HepG2 (cell line): ENCODE measurements around the gene KXD1. TPM values are rescaled to one million over a fixed set of nuclear protein-coding genes. Genes with fewer than 3 reads are reported as not detected.
A peak's percentile ranks its signal among the peaks of the same experiment; 100 is the strongest.

Experiments
- HCFC1 ChIP-seq: fragments of 150-350 bp; IDR thresholded peaks from 2 replicates; pipeline ENCODE4 v1.6.1; 2014; ENCODE audit warnings: low read depth, low read length
- HOXA7 ChIP-seq: sonication (generic); formaldehyde crosslinking; IDR thresholded peaks from 2 replicates; pipeline ENCODE4 v1.8.1; 2022; ENCODE audit warnings: mild to moderate bottlenecking, missing genetic modification reagents, moderate library complexity
- MAZ ChIP-seq, 2 experiments: sonication (generic) in 1 of 2; formaldehyde crosslinking in 1 of 2; IDR thresholded peaks; 2 replicates each; pipeline versions ENCODE4 v1.5.0 to v1.6.1; 2012 to 2020; ENCODE audit warnings: low read depth in 2 of 2, mild to moderate bottlenecking in 2 of 2, borderline replicate concordance in 1 of 2, improper control_type of control experiment in 1 of 2, low read length in 1 of 2, missing genetic modification reagents in 1 of 2, moderate library complexity in 1 of 2
- MXD3 ChIP-seq: IDR thresholded peaks from 2 replicates; pipeline ENCODE4 v1.6.1; 2016; ENCODE audit warnings: mild to moderate bottlenecking, missing biosample characterization, missing genetic modification reagents
- TOPORS ChIP-seq: sonication (generic); formaldehyde crosslinking; IDR thresholded peaks from 2 replicates; pipeline ENCODE4 v1.8.0; 2023; ENCODE audit warnings: mild to moderate bottlenecking, missing genetic modification reagents
- ZBTB1 ChIP-seq: sonication (generic); formaldehyde crosslinking; IDR thresholded peaks from 2 replicates; pipeline ENCODE4 v1.4.0; 2020; ENCODE audit warnings: missing genetic modification reagents, borderline replicate concordance
- ZC3H13 ChIP-seq: sonication (generic); formaldehyde crosslinking; IDR thresholded peaks from 2 replicates; pipeline ENCODE4 v1.8.1; 2023; ENCODE audit warnings: mild to moderate bottlenecking, missing genetic modification reagents, moderate library complexity
- ZNF572 ChIP-seq: sonication (generic); formaldehyde crosslinking; IDR thresholded peaks from 2 replicates; pipeline ENCODE4 v1.5.1; 2020; ENCODE audit warnings: mild to moderate bottlenecking, missing genetic modification reagents
- ZNF597 ChIP-seq: sonication (generic); formaldehyde crosslinking; IDR thresholded peaks from 2 replicates; pipeline ENCODE4 v1.5.0; 2020; ENCODE audit warnings: missing genetic modification reagents
- ZNF777 ChIP-seq: sonication (generic); formaldehyde crosslinking; IDR thresholded peaks from 2 replicates; pipeline ENCODE4 v1.4.0; 2020; ENCODE audit warnings: missing genetic modification reagents
- ZNF800 ChIP-seq: sonication (generic); formaldehyde crosslinking; IDR thresholded peaks from 2 replicates; pipeline ENCODE4 v1.4.0; 2020; ENCODE audit warnings: missing genetic modification reagents
- ZSCAN25 ChIP-seq: sonication (generic); formaldehyde crosslinking; IDR thresholded peaks from 2 replicates; pipeline ENCODE4 v1.8.0; 2022; ENCODE audit warnings: mild to moderate bottlenecking, missing genetic modification reagents
- polyA plus RNA-seq, 8 experiments: library from polyadenylated mRNA; depleted of rRNA in 3 of 8; stranded (reverse) in 7 of 8; unstranded in 1 of 8; fragments of >200 nt; fragmentation: Illumina TruSeq in 4 of 8; extraction: Trizol in 4 of 8; gene quantifications; 2 replicates each; pipeline versions ENCODE4 v1.2.1 to v1.2.3, GENCODE V29; 2011 to 2016; ENCODE audit warnings: low read depth in 4 of 8, missing spikeins in 1 of 8, mixed read lengths in 1 of 8; ENCODE audit not compliant: insufficient read depth in 1 of 8
- total RNA-seq, 5 experiments: library from RNA; depleted of rRNA; stranded (reverse); fragments of >200 nt; fragmentation: Illumina TruSeq; extraction: Trizol; gene quantifications; 2 replicates each; pipeline ENCODE4 v1.2.3, GENCODE V29; 2016; ENCODE audit warnings: low read depth in 1 of 5
- TF ChIP-seq, protein P1 (sequence below): sonication (generic); formaldehyde crosslinking; IDR thresholded peaks from 2 replicates; pipeline ENCODE4 v1.4.0; 2020; ENCODE audit warnings: mild to moderate bottlenecking, missing genetic modification reagents
- TF ChIP-seq, protein P2 (sequence below), 2 experiments: sonication (generic) in 1 of 2; formaldehyde crosslinking in 1 of 2; IDR thresholded peaks; 2 replicates each; pipeline versions ENCODE4 v1.6.1 to v1.9.0; 2014 to 2022; ENCODE audit warnings: antibody characterized with exemption in 1 of 2, borderline replicate concordance in 1 of 2, inconsistent platforms in 1 of 2, low read depth in 1 of 2, missing genetic modification reagents in 1 of 2
- TF ChIP-seq, protein P3 (sequence below): sonication (generic); formaldehyde crosslinking; IDR thresholded peaks from 2 replicates; pipeline ENCODE4 v1.4.0; 2020; ENCODE audit warnings: missing genetic modification reagents, mild to moderate bottlenecking, borderline replicate concordance

Gene KXD1
- total and polyA plus RNA-seq, 2 of the 13 experiments (the other 11 are each of a cell fraction or from before 2014, with no cell fraction given), result 44.6 to 143 TPM

DNA sequence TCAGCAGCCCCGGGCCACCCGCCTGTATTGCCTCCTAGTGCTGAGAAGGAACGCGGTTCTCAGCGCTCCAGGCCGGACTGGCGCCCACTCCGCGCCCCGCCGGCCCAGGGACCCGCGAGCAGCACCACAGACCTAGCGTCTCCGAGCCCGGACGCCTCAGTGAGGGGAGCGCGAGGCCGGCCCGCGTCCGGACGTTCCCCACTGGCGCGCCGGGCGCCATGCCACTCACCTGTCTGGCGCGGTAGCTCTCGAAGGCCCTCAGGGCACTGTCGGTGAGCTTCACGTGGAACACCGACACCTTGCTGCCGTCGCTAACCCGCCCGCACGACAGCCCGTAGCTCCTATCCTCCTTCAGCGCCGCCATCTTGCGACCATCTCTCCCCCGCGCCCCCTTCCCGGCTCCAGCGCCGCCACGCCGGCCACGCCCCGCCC lies 36.0 kb upstream of the KXD1 start, which contains the start of gene ELL (continued):
- peak; percentile 82; the same call in 1 of the 2 replicates for TF ChIP-seq ZC3H13 (CRISPR knock-in tag)
- no peak for TF ChIP-seq HOXA7
- peak; percentile 45; the same call in 1 of the 2 replicates for TF ChIP-seq ZNF777 (CRISPR knock-in tag)
- TF ChIP-seq ZNF572, result no peak
- TF ChIP-seq, protein P1, sequence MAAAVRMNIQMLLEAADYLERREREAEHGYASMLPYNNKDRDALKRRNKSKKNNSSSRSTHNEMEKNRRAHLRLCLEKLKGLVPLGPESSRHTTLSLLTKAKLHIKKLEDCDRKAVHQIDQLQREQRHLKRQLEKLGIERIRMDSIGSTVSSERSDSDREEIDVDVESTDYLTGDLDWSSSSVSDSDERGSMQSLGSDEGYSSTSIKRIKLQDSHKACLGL (CRISPR knock-in tag), result peak; percentile 69; the same call in 1 of the 2 replicates
- 0 out of 2 replicates have a peak, but pooled peaks have one; percentile 34 for TF ChIP-seq ZSCAN25 (CRISPR knock-in tag)
- no peak for TF ChIP-seq ZNF597 (CRISPR knock-in tag)
- no peak for TF ChIP-seq ZNF800 (CRISPR knock-in tag)
- TF ChIP-seq MXD3 (CRISPR knock-in tag), result no peak; the same call in 1 of the 2 replicates
- no peak for TF ChIP-seq ZBTB1 (CRISPR knock-in tag)
- TF ChIP-seq, protein P2, sequence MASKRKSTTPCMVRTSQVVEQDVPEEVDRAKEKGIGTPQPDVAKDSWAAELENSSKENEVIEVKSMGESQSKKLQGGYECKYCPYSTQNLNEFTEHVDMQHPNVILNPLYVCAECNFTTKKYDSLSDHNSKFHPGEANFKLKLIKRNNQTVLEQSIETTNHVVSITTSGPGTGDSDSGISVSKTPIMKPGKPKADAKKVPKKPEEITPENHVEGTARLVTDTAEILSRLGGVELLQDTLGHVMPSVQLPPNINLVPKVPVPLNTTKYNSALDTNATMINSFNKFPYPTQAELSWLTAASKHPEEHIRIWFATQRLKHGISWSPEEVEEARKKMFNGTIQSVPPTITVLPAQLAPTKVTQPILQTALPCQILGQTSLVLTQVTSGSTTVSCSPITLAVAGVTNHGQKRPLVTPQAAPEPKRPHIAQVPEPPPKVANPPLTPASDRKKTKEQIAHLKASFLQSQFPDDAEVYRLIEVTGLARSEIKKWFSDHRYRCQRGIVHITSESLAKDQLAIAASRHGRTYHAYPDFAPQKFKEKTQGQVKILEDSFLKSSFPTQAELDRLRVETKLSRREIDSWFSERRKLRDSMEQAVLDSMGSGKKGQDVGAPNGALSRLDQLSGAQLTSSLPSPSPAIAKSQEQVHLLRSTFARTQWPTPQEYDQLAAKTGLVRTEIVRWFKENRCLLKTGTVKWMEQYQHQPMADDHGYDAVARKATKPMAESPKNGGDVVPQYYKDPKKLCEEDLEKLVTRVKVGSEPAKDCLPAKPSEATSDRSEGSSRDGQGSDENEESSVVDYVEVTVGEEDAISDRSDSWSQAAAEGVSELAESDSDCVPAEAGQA (IDR thresholded peaks at IDR 0.05; ENCODE audit: low read depth), result no peak
- TF ChIP-seq, protein P2 (CRISPR knock-in tag; IDR thresholded peaks at IDR 0.05; ENCODE audit: borderline replicate concordance), result 0 out of 2 replicates have a peak, but pooled peaks have one; percentile 53
- TF ChIP-seq, protein P3, sequence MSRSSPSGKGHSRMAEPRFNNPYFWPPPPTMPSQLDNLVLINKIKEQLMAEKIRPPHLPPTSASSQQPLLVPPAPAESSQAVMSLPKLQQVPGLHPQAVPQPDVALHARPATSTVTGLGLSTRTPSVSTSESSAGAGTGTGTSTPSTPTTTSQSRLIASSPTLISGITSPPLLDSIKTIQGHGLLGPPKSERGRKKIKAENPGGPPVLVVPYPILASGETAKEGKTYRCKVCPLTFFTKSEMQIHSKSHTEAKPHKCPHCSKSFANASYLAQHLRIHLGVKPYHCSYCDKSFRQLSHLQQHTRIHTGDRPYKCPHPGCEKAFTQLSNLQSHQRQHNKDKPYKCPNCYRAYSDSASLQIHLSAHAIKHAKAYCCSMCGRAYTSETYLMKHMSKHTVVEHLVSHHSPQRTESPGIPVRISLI (CRISPR knock-in tag), result 0 out of 2 replicates have a peak, but pooled peaks have one; percentile 38
- TF ChIP-seq HCFC1, result peak; percentile 32; the same call in 1 of the 2 replicates
- 0 out of 2 replicates have a peak, but pooled peaks have one; percentile 33 for TF ChIP-seq TOPORS (CRISPR knock-in tag)
- 0 out of 2 replicates have a peak, but pooled peaks have one; percentile 35 for TF ChIP-seq MAZ (IDR thresholded peaks at IDR 0.05; ENCODE audit: borderline replicate concordance, low read depth, low read length)
- no peak for TF ChIP-seq MAZ (CRISPR knock-in tag; IDR thresholded peaks at IDR 0.05; ENCODE audit: low read depth)
